COLO829 (cell line): ENCODE data around the gene ZGPAT.

Source experiments
- DNase-seq: peaks from one replicate; pipeline ENCODE4 v3.0.0; 2012; ENCODE audit warnings: low spot score

ZGPAT gene

GRCh38 chr20:63734111-63734945 is 26.5 kb downstream of the ZGPAT start:
- DNase-seq = no peak

GRCh38 chr20:63734946-63735858 is 27.4 kb downstream of the ZGPAT start:
- no peak for DNase-seq

GRCh38 chr20:63735859-63736718 is 28.2 kb downstream of the ZGPAT start, which contains the start of gene LIME1:
LIME1 (plus strand) TSS chr20:63736664; CDS start chr20:63737550, 886 bp downstream.
- DNase-seq = no peak

- DNase-seq = no peak
Observed at GRCh38 chr20:63736893-63737694, 29.3 kb downstream of the ZGPAT start.

- DNase-seq = no peak
Observed at GRCh38 chr20:63737695-63737944, 29.8 kb downstream of the ZGPAT start.

- DNase-seq = no peak
Observed at GRCh38 chr20:63737945-63738686, 30.3 kb downstream of the ZGPAT start.

- no peak for DNase-seq
Observed at GRCh38 chr20:63738687-63739129, 30.9 kb downstream of the ZGPAT start.

- peak; percentile 89 for DNase-seq
Observed at GRCh38 chr20:63739130-63740069, 31.6 kb downstream of the ZGPAT start, which contains the start of gene SLC2A4RG. SLC2A4RG (plus strand) TSS chr20:63739776; CDS start chr20:63739913, 137 bp downstream.

GRCh38 chr20:63740070-63740626 is 32.3 kb downstream of the ZGPAT start:
- no peak for DNase-seq

- peak; percentile 85 for DNase-seq
Observed at GRCh38 chr20:63740627-63741353, 33.0 kb downstream of the ZGPAT start.

- no peak for DNase-seq
Observed at GRCh38 chr20:63741354-63741675, 33.5 kb downstream of the ZGPAT start.

GRCh38 chr20:63741676-63742380 is 34.0 kb downstream of the ZGPAT start:
- DNase-seq = no peak

GRCh38 chr20:63742381-63743024 is 34.7 kb downstream of the ZGPAT start:
- DNase-seq = no peak

GRCh38 chr20:63743210-63743970 is 35.6 kb downstream of the ZGPAT start:
- DNase-seq = no peak

- no peak for DNase-seq
Observed at GRCh38 chr20:63744158-63744557, 36.3 kb downstream of the ZGPAT start.
